SU-DHL-6 (cell line): ENCODE measurements around the gene MARK3.

Source experiments
- H2AFZ ChIP-seq: fragments of 200-600 bp; sonication (generic); 2 replicates; pipeline ENCODE4 v1.6.1; 2014; ENCODE audit warnings: low read depth, mild to moderate bottlenecking, moderate library complexity, mixed read lengths, antibody characterized with exemption, low read length; ENCODE audit not compliant: severe bottlenecking
- H3F3A ChIP-seq: fragments of 200-600 bp; shearing (Covaris generic); 2 replicates; pipeline ENCODE4 v1.6.0; 2016; ENCODE audit warnings: antibody characterized with exemption, mild to moderate bottlenecking; ENCODE audit not compliant: insufficient read depth
- H3K27ac ChIP-seq: fragments of 200-600 bp; sonication (generic); 2 replicates; pipeline ENCODE4 v1.5.1; 2016; ENCODE audit warnings: low read depth, mild to moderate bottlenecking, low read length, moderate library complexity, mixed read lengths
- H3K27me3 ChIP-seq: fragments of 200-600 bp; sonication (generic), shearing (Covaris generic); 2 replicates; pipeline ENCODE4 v1.6.0; 2014; ENCODE audit warnings: mild to moderate bottlenecking, low read length
- H3K36me3 ChIP-seq: fragments of 200-600 bp; sonication (generic); 2 replicates; pipeline ENCODE4 v1.6.1; 2014; ENCODE audit warnings: mild to moderate bottlenecking, low read length, mixed read lengths
- H3K4me2 ChIP-seq: fragments of 300-600, 200-600 bp; shearing (Covaris generic), sonication (generic); 2 replicates; pipeline ENCODE4 v1.6.0; 2014; ENCODE audit warnings: low read length, low read depth, mild to moderate bottlenecking; ENCODE audit not compliant: poor library complexity, severe bottlenecking
- H3K4me3 ChIP-seq: fragments of 200-600 bp; sonication (generic); 2 replicates; pipeline ENCODE4 v1.5.1; 2014; ENCODE audit warnings: antibody characterized with exemption, low read length, mild to moderate bottlenecking, mixed read lengths; ENCODE audit not compliant: insufficient read depth, poor library complexity, severe bottlenecking
- H3K79me2 ChIP-seq: fragments of 200-600 bp; sonication (generic); 2 replicates; pipeline ENCODE4 v1.6.1; 2014; ENCODE audit warnings: mild to moderate bottlenecking, low read length, moderate library complexity; ENCODE audit not compliant: insufficient read depth
- H3K9ac ChIP-seq: fragments of 200-600 bp; sonication (generic); 2 replicates; pipeline ENCODE4 v1.7.0; 2014; ENCODE audit warnings: mild to moderate bottlenecking, low read length
- H3K9me2 ChIP-seq: fragments of 200-600 bp; sonication (generic); replicated peaks from 2 replicates; pipeline ENCODE4 v1.6.1; 2014; ENCODE audit warnings: low read length; ENCODE audit not compliant: insufficient read depth
- H3K9me3 ChIP-seq: fragments of 200-600 bp; sonication (generic); 2 replicates; pipeline ENCODE4 v1.6.1; 2014; ENCODE audit warnings: low read length, mixed read lengths; ENCODE audit not compliant: insufficient read depth
- H4K20me1 ChIP-seq: fragments of 200-600 bp; sonication (generic); 2 replicates; pipeline ENCODE4 v1.6.1; 2014; ENCODE audit warnings: low read depth, mild to moderate bottlenecking, antibody characterized with exemption, low read length, moderate library complexity, mixed read lengths
- EZH2phosphoT487 ChIP-seq: fragments of 200-600 bp; sonication (generic), shearing (Covaris generic); conservative IDR thresholded peaks from 2 replicates; pipeline ENCODE4 v1.6.1; 2018; ENCODE audit warnings: mild to moderate bottlenecking, antibody characterized with exemption, low read length, moderate library complexity, mixed read lengths
- TF ChIP-seq, protein P1 (sequence below): fragments of 200-600 bp; sonication (generic); IDR thresholded peaks from one replicate; pipeline ENCODE4 v1.5.1; 2017; ENCODE audit warnings: antibody characterized with exemption, mild to moderate bottlenecking, low read length, moderate library complexity; ENCODE audit not compliant: insufficient read depth, poor library complexity, severe bottlenecking

MARK3 gene

GRCh38 chr14:103442288-103442687 is 57.1 kb downstream of the MARK3 start:
- H3K9ac ChIP-seq = no peak overlapping the region
- H3K9me3 ChIP-seq = no peaks in the 10 kb centered on the region
- peaks cover 32% of the 10 kb centered on the region for H3K79me2 ChIP-seq
- no peaks in the 10 kb centered on the region; the same call in 1 of the 2 replicates for H3F3A ChIP-seq
- no peaks in the 10 kb centered on the region; the same call in 1 of the 2 replicates for H3K36me3 ChIP-seq
- no peaks in the 10 kb centered on the region; the same call in none of the 2 replicates for H4K20me1 ChIP-seq
- H3K4me2 ChIP-seq = no peak overlapping the region
- H3K4me3 ChIP-seq = no peak overlapping the region
- TF ChIP-seq, protein P1, sequence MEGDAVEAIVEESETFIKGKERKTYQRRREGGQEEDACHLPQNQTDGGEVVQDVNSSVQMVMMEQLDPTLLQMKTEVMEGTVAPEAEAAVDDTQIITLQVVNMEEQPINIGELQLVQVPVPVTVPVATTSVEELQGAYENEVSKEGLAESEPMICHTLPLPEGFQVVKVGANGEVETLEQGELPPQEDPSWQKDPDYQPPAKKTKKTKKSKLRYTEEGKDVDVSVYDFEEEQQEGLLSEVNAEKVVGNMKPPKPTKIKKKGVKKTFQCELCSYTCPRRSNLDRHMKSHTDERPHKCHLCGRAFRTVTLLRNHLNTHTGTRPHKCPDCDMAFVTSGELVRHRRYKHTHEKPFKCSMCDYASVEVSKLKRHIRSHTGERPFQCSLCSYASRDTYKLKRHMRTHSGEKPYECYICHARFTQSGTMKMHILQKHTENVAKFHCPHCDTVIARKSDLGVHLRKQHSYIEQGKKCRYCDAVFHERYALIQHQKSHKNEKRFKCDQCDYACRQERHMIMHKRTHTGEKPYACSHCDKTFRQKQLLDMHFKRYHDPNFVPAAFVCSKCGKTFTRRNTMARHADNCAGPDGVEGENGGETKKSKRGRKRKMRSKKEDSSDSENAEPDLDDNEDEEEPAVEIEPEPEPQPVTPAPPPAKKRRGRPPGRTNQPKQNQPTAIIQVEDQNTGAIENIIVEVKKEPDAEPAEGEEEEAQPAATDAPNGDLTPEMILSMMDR = no peak
- no peak for TF ChIP-seq EZH2phosphoT487
- H2AFZ ChIP-seq = no peak overlapping the region
- H3K9me2 ChIP-seq = no peaks in the 10 kb centered on the region
- H3K27ac ChIP-seq = no peak overlapping the region
- H3K27me3 ChIP-seq = no peaks in the 10 kb centered on the region

DNA sequence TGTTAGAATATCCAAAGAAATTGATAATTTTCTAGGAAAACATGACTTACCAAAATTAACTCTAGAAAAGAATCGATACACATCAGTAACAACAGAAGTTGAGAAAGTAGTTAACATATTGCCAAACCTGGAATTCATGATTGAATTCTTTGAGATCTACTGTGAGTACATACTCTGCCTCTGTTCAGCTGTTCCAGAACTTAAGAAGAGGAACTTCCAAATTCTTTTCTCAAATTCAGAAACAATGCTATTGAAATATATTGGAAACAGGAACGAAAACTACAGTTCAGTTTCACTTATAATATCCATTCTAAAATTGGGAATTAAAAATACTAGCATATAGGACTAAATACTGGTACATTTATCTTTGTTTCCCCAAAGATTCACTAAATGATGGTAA is 57.9 kb downstream of the MARK3 start:
- Histone ChIP-seq H3K9ac (no peak overlapping the region), H3K27me3 (no peaks in the 10 kb centered on the region), H3K36me3 (no peaks in the 10 kb centered on the region; the same call in 1 of the 2 replicates), H3K79me2 (peaks cover 41% of the 10 kb centered on the region), H3K27ac (no peak overlapping the region), H3K9me2 (no peaks in the 10 kb centered on the region), H3K9me3 (no peaks in the 10 kb centered on the region), H3K4me3 (no peak overlapping the region), H2AFZ (no peak overlapping the region), H4K20me1 (no peaks in the 10 kb centered on the region; the same call in none of the 2 replicates), H3F3A (no peaks in the 10 kb centered on the region; the same call in 1 of the 2 replicates), H3K4me2 (no peak overlapping the region)
- TF ChIP-seq, protein P1 = no peak
- no peak for TF ChIP-seq EZH2phosphoT487

DNA sequence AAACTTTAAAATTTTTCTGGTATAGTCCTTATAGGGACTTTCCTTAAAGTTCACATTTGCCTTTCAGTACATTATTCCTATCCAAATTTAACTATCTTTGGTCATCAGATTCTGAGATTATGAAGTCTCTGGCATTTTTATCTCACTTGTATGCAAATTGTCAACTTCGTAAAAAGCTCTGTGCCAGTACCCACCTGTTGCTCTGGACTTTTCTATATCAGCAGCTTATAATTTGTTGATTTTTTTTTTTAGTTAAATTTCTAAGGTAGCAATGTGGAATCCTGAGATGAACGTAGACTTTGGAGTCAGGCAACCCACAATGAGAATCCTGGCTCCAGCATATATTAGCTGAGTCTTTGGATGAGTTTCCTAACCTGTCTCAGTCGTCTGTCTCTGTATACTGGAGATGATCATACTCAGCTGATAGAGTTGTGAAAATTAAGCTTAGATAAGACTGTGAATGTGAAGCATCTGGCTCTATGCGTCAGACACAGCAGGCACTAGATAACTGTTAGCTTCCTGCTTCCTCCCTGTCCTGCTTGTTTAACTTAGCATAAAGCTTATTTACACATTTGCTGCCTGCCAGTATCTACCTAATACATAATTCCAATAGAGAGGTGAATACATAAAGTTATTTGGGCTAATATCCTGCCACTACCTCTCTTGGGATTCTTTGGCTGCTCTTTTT is 59.8 kb downstream of the MARK3 start:
- no peak for TF ChIP-seq EZH2phosphoT487
- TF ChIP-seq, protein P1 = no peak
- no peaks in the 10 kb centered on the region; the same call in 1 of the 2 replicates for H3K36me3 ChIP-seq
- no peaks in the 10 kb centered on the region for H3K27me3 ChIP-seq
- H3K4me2 ChIP-seq = no peak overlapping the region
- H3K27ac ChIP-seq = no peak overlapping the region
- peaks cover 5% of the 10 kb centered on the region for H4K20me1 ChIP-seq
- no peak overlapping the region for H3K4me3 ChIP-seq
- H3F3A ChIP-seq = no peaks in the 10 kb centered on the region; the same call in 1 of the 2 replicates
- H3K9me2 ChIP-seq = no peaks in the 10 kb centered on the region
- no peak overlapping the region for H2AFZ ChIP-seq
- H3K9ac ChIP-seq = no peak overlapping the region
- H3K9me3 ChIP-seq = no peaks in the 10 kb centered on the region
- peaks cover 41% of the 10 kb centered on the region for H3K79me2 ChIP-seq
